ENCODE results near the gene UBTD1.
"Not testable (repeated sequence)": the region's sequence is repeated elsewhere in the genome, so short reads cannot be mapped to it uniquely, and the experiment has no call there.

The UBTD1 gene

GRCh38 chr10:97465982-97466381 is 32.7 kb upstream of the UBTD1 start:
- in situ Hi-C loops (cut with HindIII; ENCODE audit: low sequenced_read_pairs): no loop called here
- TF ChIP-seq, protein P1, sequence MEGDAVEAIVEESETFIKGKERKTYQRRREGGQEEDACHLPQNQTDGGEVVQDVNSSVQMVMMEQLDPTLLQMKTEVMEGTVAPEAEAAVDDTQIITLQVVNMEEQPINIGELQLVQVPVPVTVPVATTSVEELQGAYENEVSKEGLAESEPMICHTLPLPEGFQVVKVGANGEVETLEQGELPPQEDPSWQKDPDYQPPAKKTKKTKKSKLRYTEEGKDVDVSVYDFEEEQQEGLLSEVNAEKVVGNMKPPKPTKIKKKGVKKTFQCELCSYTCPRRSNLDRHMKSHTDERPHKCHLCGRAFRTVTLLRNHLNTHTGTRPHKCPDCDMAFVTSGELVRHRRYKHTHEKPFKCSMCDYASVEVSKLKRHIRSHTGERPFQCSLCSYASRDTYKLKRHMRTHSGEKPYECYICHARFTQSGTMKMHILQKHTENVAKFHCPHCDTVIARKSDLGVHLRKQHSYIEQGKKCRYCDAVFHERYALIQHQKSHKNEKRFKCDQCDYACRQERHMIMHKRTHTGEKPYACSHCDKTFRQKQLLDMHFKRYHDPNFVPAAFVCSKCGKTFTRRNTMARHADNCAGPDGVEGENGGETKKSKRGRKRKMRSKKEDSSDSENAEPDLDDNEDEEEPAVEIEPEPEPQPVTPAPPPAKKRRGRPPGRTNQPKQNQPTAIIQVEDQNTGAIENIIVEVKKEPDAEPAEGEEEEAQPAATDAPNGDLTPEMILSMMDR (IDR thresholded peaks at IDR 0.05; ENCODE audit: low read depth, low read length): no peak
- no peak for DNase-seq (ENCODE audit: low read depth, low spot score)
- no peak overlapping the region for H3K4me3 ChIP-seq (ENCODE audit: low read depth, low read length)

DNA sequence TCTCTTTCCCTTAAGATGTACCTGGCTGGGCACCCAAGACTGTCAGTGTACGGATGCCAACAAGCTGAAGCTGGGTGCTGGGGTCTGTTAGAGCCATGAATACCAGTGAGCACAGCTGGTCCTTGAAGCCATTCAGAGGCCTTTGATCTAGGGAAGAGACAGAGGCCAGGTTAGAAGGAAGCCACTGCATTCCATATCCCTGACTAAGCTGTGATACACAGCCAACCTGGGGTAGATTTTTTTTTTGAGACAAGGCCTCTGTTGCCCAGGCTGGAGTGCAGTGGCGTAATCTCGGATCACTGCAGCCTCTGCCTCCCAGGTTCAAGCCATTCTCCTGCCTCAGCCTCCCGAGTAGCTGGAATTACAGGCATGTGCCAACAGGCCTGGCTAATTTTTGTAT is 32.0 kb upstream of the UBTD1 start:
- in situ Hi-C loops (cut with HindIII; ENCODE audit: low sequenced_read_pairs): no loop called here
- no peak overlapping the region for H3K4me3 ChIP-seq (ENCODE audit: low read depth, low read length)
- DNase-seq (ENCODE audit: low read depth, low spot score): no peak
- TF ChIP-seq, protein P1 (IDR thresholded peaks at IDR 0.05; ENCODE audit: low read depth, low read length): no peak

GRCh38 chr10:97468162-97468561 is 30.6 kb upstream of the UBTD1 start:
- TF ChIP-seq, protein P1 (IDR thresholded peaks at IDR 0.05; ENCODE audit: low read depth, low read length): no peak
- in situ Hi-C loops (cut with HindIII; ENCODE audit: low sequenced_read_pairs): no loop called here
- H3K4me3 ChIP-seq (ENCODE audit: low read depth, low read length): no peak overlapping the region
- DNase-seq (ENCODE audit: low read depth, low spot score): no peak

GRCh38 chr10:97468781-97469180 is 29.9 kb upstream of the UBTD1 start:
- in situ Hi-C loops (cut with HindIII; ENCODE audit: low sequenced_read_pairs); H3K4me3 ChIP-seq (ENCODE audit: low read depth, low read length): not testable (repeated sequence)

GRCh38 chr10:97474918-97475317 is 23.8 kb upstream of the UBTD1 start:
- in situ Hi-C loops (cut with HindIII; ENCODE audit: low sequenced_read_pairs): no loop called here
- TF ChIP-seq, protein P1 (IDR thresholded peaks at IDR 0.05; ENCODE audit: low read depth, low read length): no peak
- no peak overlapping the region for H3K4me3 ChIP-seq (ENCODE audit: low read depth, low read length)
- DNase-seq (ENCODE audit: low read depth, low spot score): no peak

More at GRCh38 chr10:97468781-97469180, 29.9 kb upstream of the UBTD1 start:
- not testable (repeated sequence) for DNase-seq (ENCODE audit: low read depth, low spot score)

DNA sequence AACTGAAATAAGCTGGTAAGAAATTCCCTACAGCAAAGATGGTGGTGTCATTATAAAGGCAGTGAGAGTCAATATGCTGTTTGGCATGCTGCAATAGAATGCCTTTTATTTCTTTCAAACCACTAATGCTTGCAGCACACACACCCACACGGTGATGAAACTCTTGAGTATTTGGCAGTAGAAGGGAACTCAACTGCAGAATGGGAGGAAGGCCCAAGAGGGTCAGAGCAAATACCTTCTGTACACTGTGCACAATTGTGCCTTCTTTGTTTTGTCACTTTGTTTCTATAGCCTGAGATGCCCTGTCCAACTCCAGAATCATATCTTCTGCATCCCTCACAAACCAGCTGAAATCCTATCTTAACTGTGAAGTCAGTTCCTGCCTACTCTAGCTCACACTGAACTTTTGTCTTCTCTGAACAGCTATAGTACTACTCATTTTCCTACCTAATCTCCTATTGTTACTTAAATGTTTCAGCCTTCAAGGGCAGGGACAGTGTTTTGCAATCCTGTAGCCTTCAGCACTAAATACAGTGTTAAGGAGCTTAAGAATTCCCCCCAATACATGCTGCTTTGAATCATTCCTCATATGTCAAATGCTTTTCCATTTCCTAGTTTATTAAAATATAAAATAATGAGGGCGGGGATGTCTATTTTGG is 22.7 kb upstream of the UBTD1 start:
- TF ChIP-seq, protein P1 (IDR thresholded peaks at IDR 0.05; ENCODE audit: low read depth, low read length): no peak
- peak; percentile 67 for DNase-seq (ENCODE audit: low read depth, low spot score)
- in situ Hi-C loops (cut with HindIII; ENCODE audit: low sequenced_read_pairs): no loop called here
- H3K4me3 ChIP-seq (ENCODE audit: low read depth, low read length): no peak overlapping the region

- in situ Hi-C loops (cut with HindIII; ENCODE audit: low sequenced_read_pairs); H3K4me3 ChIP-seq (ENCODE audit: low read depth, low read length); DNase-seq (ENCODE audit: low read depth, low spot score): not testable (repeated sequence)
Observed at GRCh38 chr10:97479410-97479809, 19.3 kb upstream of the UBTD1 start.

- H3K4me3 ChIP-seq (ENCODE audit: low read depth, low read length): no peak overlapping the region
- TF ChIP-seq, protein P1 (IDR thresholded peaks at IDR 0.05; ENCODE audit: low read depth, low read length): no peak
- no peak for DNase-seq (ENCODE audit: low read depth, low spot score)
- in situ Hi-C loops (cut with HindIII; ENCODE audit: low sequenced_read_pairs): no loop called here
Observed at GRCh38 chr10:97479939-97480338, 18.8 kb upstream of the UBTD1 start.
